K562 (cell line): Measurements from ENCODE around the gene BARHL2.

ENCODE experiments used
- CEBPB ChIP-seq: fragments of 450-650 bp; IDR thresholded peaks from 2 replicates; pipeline ENCODE4 v1.6.1; 2016; ENCODE audit warnings: missing genetic modification characterization, missing compliant biosample characterization
- JUND ChIP-seq, 2 experiments: IDR thresholded peaks; 2 replicates in 1 of 2; 3 replicates in 1 of 2; pipeline ENCODE4 v1.6.1; 2011; ENCODE audit warnings: borderline replicate concordance in 2 of 2, low read depth in 2 of 2, low read length in 2 of 2, improper control_type of control experiment in 1 of 2, missing biosample characterization in 1 of 2, missing genetic modification characterization in 1 of 2, missing genetic modification reagents in 1 of 2
- NR1H2 ChIP-seq: sonication (generic); formaldehyde crosslinking; IDR thresholded peaks from 2 replicates; pipeline ENCODE4 v1.4.0; 2020; ENCODE audit warnings: mild to moderate bottlenecking, missing genetic modification reagents
- SIN3A ChIP-seq, 2 experiments: fragments of 150-350 bp in 1 of 2; IDR thresholded peaks; 2 replicates each; pipeline ENCODE4 v1.6.1; 2011 to 2016; ENCODE audit warnings: borderline replicate concordance in 2 of 2, low read depth in 2 of 2, low read length in 2 of 2, mild to moderate bottlenecking in 2 of 2, moderate library complexity in 2 of 2; ENCODE audit not compliant: control insufficient read depth in 1 of 2

DNA sequence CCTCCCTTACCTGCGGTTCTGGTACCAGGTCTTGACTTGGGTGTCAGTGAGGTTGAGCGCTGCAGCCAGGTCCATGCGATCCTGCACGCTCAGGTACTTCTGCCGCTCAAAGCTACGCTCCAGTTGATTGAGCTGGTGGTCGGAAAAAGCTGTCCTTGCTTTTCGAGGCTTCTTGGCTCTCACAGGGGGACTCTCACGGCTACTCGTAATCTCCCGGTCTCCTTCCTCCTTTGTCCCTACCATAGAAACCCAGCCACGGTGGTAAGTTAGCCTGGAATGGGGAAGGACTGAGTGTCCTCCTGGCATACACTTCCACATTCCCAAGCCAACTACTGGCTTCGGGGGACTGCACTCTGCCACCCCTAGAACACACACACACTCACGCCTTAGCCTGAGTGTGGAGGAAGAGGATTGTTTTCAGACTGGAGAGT is 2.6 kb downstream of the BARHL2 start:
- TF ChIP-seq SIN3A (IDR thresholded peaks at IDR 0.05; ENCODE audit: borderline replicate concordance in 2 of 2, control insufficient read depth in 1 of 2, low read depth in 2 of 2, low read length in 2 of 2) (no peak), CEBPB (tag) (no peak), NR1H2 (CRISPR knock-in tag) (no peak), JUND (IDR thresholded peaks at IDR 0.05; ENCODE audit: borderline replicate concordance, low read depth, low read length) (no peak), JUND (tag; IDR thresholded peaks at IDR 0.05; ENCODE audit: borderline replicate concordance, low read depth, low read length) (no peak)
